Measurements from ENCODE around the gene PKD1L1.

PKD1L1 gene

GRCh38 chr7:47812429-47813136 lies 135.7 kb downstream of the PKD1L1 start:
- no peak for TF ChIP-seq FOXM1 (IDR thresholded peaks at IDR 0.05; ENCODE audit: borderline replicate concordance, low read depth)
- no peak for TF ChIP-seq TEAD4 (IDR thresholded peaks at IDR 0.05)
- TF ChIP-seq NFIC (IDR thresholded peaks at IDR 0.05), result no peak
- no peak for TF ChIP-seq TAF1 (IDR thresholded peaks at IDR 0.05; ENCODE audit: low read depth)
- TF ChIP-seq ZBTB7A (IDR thresholded peaks at IDR 0.05; ENCODE audit: low read depth), result no peak
- TF ChIP-seq REST (IDR thresholded peaks at IDR 0.05; ENCODE audit: low read depth), result no peak
- no peak for TF ChIP-seq YY1 (IDR thresholded peaks at IDR 0.05; ENCODE audit: low read depth)
- no peak for TF ChIP-seq MAX (IDR thresholded peaks at IDR 0.05)
- no peak for TF ChIP-seq EP300 (IDR thresholded peaks at IDR 0.05; ENCODE audit: borderline replicate concordance)
- TF ChIP-seq CEBPB (IDR thresholded peaks at IDR 0.05), result no peak
- no peak for TF ChIP-seq TCF12 (IDR thresholded peaks at IDR 0.05; ENCODE audit: low read depth)
- no peak for TF ChIP-seq CREB1 (IDR thresholded peaks at IDR 0.05; ENCODE audit: low read depth)
- TF ChIP-seq USF1 (IDR thresholded peaks at IDR 0.05), result no peak

GRCh38 chr7:47811632-47812380 lies 136.5 kb downstream of the PKD1L1 start:
- TF ChIP-seq EP300 (IDR thresholded peaks at IDR 0.05; ENCODE audit: borderline replicate concordance), result no peak
- TF ChIP-seq TAF1 (IDR thresholded peaks at IDR 0.05; ENCODE audit: low read depth), result no peak
- TF ChIP-seq ZBTB7A (IDR thresholded peaks at IDR 0.05; ENCODE audit: low read depth), result no peak
- no peak for TF ChIP-seq TCF12 (IDR thresholded peaks at IDR 0.05; ENCODE audit: low read depth)
- no peak for TF ChIP-seq REST (IDR thresholded peaks at IDR 0.05; ENCODE audit: low read depth)
- TF ChIP-seq CREB1 (IDR thresholded peaks at IDR 0.05; ENCODE audit: low read depth), result no peak
- TF ChIP-seq FOXM1 (IDR thresholded peaks at IDR 0.05; ENCODE audit: borderline replicate concordance, low read depth), result no peak
- TF ChIP-seq USF1 (IDR thresholded peaks at IDR 0.05), result no peak
- no peak for TF ChIP-seq YY1 (IDR thresholded peaks at IDR 0.05; ENCODE audit: low read depth)
- no peak for TF ChIP-seq MAX (IDR thresholded peaks at IDR 0.05)
- TF ChIP-seq TEAD4 (IDR thresholded peaks at IDR 0.05), result no peak

- TF ChIP-seq NFIC (IDR thresholded peaks at IDR 0.05) (no peak), REST (IDR thresholded peaks at IDR 0.05; ENCODE audit: low read depth) (no peak), TCF12 (IDR thresholded peaks at IDR 0.05; ENCODE audit: low read depth) (no peak), EGR1 (IDR thresholded peaks at IDR 0.05) (no peak), USF1 (IDR thresholded peaks at IDR 0.05) (no peak), TEAD4 (IDR thresholded peaks at IDR 0.05) (no peak), TAF1 (IDR thresholded peaks at IDR 0.05; ENCODE audit: low read depth) (no peak), ZBTB7A (IDR thresholded peaks at IDR 0.05; ENCODE audit: low read depth) (no peak)
Observed at GRCh38 chr7:47809387-47809786, 138.9 kb downstream of the PKD1L1 start.

GRCh38 chr7:47808321-47808720 lies 139.9 kb downstream of the PKD1L1 start:
- TF ChIP-seq TAF1 (IDR thresholded peaks at IDR 0.05; ENCODE audit: low read depth) (no peak), RAD21 (IDR thresholded peaks at IDR 0.05; ENCODE audit: low read depth) (no peak), MAX (IDR thresholded peaks at IDR 0.05) (no peak), YY1 (IDR thresholded peaks at IDR 0.05; ENCODE audit: low read depth) (no peak), FOXM1 (IDR thresholded peaks at IDR 0.05; ENCODE audit: borderline replicate concordance, low read depth) (no peak), EGR1 (IDR thresholded peaks at IDR 0.05) (no peak), EP300 (IDR thresholded peaks at IDR 0.05; ENCODE audit: borderline replicate concordance) (no peak), CEBPB (IDR thresholded peaks at IDR 0.05) (no peak), TEAD4 (IDR thresholded peaks at IDR 0.05) (no peak), CREB1 (IDR thresholded peaks at IDR 0.05; ENCODE audit: low read depth) (no peak), USF1 (IDR thresholded peaks at IDR 0.05) (no peak), REST (IDR thresholded peaks at IDR 0.05; ENCODE audit: low read depth) (no peak)
